A549 (cell line): ENCODE results near the gene PPP2R2C.

Experiments used
- EP300 ChIP-seq, 2 experiments: fragments of >200 bp; sonication (Bioruptor Twin); formaldehyde crosslinking; IDR thresholded peaks; 2 replicates in 1 of 2; 3 replicates in 1 of 2; pipeline ENCODE4 v1.6.1; 2016 to 2017
- JUNB ChIP-seq: fragments of >200 bp; sonication (Bioruptor Twin); formaldehyde crosslinking; IDR thresholded peaks from 2 replicates; pipeline ENCODE4 v1.6.1; 2016
- POLR2A ChIP-seq: IDR thresholded peaks from 2 replicates; pipeline ENCODE4 v1.6.1; 2012; ENCODE audit warnings: mild to moderate bottlenecking, low read length
- RAD21 ChIP-seq, 2 experiments: fragments of >200 bp in 1 of 2; sonication (Bioruptor Twin) in 1 of 2; formaldehyde crosslinking in 1 of 2; IDR thresholded peaks in 1 of 2; conservative IDR thresholded peaks in 1 of 2; 2 replicates in 1 of 2; 3 replicates in 1 of 2; pipeline ENCODE4 v1.6.1; 2012 to 2018; ENCODE audit warnings: inconsistent platforms in 1 of 2
- ZSCAN20 ChIP-seq: fragments of 250-450 bp; sonication (Bioruptor Pico); IDR thresholded peaks from 2 replicates; pipeline ENCODE4 v1.8.0; 2022; ENCODE audit warnings: mild to moderate bottlenecking, moderate library complexity
- TF ChIP-seq, protein P1 (sequence below): fragments of >200 bp; sonication (Bioruptor Twin); formaldehyde crosslinking; IDR thresholded peaks from 3 replicates; pipeline ENCODE4 v1.5.1; 2016

DNA sequence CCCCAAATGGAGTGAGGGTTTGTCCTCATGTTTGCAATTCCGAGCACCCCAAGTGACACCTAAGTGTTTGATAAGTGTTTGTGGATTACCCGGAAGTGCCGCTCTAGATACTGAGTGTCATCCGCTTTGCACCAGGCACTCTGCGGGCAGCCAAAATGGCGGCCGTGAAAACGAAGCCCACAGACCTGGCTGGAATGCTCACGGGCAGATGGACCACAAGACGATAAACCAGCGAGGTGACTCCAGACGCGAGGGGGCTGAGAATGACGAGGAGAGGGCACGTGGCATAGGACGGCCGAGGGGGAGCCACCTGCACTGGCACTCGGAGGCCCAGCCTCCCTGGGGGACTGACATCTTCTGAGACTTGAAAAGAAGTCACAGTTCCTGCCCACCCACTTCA lies 51.0 kb downstream of the PPP2R2C start:
- no peak for TF ChIP-seq JUNB
- no peak for TF ChIP-seq EP300 (IDR thresholded peaks at IDR 0.05)
- TF ChIP-seq, protein P1, sequence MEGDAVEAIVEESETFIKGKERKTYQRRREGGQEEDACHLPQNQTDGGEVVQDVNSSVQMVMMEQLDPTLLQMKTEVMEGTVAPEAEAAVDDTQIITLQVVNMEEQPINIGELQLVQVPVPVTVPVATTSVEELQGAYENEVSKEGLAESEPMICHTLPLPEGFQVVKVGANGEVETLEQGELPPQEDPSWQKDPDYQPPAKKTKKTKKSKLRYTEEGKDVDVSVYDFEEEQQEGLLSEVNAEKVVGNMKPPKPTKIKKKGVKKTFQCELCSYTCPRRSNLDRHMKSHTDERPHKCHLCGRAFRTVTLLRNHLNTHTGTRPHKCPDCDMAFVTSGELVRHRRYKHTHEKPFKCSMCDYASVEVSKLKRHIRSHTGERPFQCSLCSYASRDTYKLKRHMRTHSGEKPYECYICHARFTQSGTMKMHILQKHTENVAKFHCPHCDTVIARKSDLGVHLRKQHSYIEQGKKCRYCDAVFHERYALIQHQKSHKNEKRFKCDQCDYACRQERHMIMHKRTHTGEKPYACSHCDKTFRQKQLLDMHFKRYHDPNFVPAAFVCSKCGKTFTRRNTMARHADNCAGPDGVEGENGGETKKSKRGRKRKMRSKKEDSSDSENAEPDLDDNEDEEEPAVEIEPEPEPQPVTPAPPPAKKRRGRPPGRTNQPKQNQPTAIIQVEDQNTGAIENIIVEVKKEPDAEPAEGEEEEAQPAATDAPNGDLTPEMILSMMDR = no peak
- no peak for TF ChIP-seq POLR2A
- no peak for TF ChIP-seq RAD21 (conservative IDR thresholded peaks at IDR 0.05 in 1 of 2, IDR thresholded peaks at IDR 0.05 in 1 of 2)
- TF ChIP-seq ZSCAN20 (CRISPR knock-in tag) = no peak
